ENCODE results near the gene CDK9.
"Not testable (repeated sequence)": the region's sequence is repeated elsewhere in the genome, so short reads cannot be mapped to it uniquely, and the experiment has no call there.

Gene CDK9

DNA sequence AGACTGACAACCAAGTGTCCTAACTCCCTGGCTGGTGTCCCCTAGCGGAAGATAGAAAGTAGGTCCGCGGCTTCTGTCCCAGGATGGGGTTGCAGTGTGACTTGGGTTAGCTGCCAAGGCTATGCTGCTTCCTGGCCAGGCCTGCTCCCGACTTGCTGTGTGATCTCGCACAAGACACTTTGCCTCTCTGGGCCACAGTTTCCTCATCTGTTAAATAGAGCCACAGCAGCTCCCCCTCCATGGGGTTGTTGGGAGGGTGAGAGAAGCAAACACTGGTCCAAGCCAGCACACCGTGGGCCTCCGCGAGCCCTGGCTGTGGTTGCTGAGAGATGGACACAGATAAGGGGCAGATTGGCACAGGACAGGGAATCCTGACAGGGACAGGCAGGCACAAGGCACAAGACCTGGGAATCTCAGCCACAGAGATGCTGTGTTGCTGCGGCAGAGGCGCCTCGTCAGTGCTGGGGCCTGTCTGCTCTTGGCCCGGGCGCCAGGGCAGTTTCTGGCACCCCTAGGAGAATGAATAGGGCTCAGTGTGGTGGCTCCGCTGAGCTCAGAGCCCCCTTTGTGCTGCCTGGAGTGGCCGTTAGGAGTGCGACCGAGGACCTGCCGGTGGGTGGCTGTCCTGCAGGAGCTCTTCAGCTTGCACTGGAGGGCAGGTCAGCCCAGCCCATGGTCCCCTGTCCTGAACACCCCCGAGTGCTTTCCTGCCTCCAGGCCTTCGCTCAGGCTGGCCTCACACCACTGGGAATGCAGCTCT, 5.5 kb upstream of the CDK9 start:
- no peak for DNase-seq (ENCODE audit: low read depth in 3 of 3)

DNA sequence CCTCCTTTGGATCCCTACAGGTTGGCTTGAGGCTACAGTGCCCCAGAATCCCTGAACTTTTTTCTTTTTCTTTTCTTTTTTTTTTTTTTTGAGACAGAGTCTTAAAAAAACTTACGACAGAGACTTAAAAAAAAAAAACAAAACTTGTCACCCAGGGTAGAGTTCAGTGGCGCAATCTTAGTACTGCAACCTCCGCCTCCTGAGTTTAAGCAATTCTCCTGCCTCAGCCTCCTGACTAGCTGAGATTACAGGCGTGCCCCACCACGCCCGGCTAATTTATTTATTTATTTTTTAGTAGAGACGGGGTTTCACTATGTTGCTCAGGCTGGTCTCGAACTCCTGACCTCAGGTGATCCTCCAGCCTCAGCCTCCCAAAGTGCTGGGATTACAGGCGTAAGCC, 4.9 kb upstream of the CDK9 start:
- DNase-seq (ENCODE audit: low read depth in 3 of 3): not testable (repeated sequence)

DNA sequence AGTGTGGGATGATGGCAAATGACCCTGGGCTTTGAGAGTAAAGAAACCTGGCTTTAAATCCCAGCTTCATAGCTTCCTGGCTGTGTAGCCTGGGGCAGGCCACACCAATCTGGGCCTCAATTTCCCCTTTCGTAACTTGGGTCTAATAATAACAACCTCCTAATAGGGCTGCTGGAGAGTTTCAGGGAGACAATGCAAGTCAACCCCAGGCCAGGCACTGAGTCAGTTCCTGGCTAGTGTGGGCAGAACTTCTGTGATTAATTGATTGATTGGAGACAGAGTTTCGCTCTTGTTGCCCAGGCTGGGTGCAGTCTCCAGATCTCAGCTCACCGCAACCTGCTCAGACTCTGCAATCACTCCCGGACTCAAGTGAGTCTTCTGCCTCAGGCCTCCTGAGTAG, 4.0 kb upstream of the CDK9 start:
- DNase-seq (ENCODE audit: low read depth in 3 of 3): no peak

DNA sequence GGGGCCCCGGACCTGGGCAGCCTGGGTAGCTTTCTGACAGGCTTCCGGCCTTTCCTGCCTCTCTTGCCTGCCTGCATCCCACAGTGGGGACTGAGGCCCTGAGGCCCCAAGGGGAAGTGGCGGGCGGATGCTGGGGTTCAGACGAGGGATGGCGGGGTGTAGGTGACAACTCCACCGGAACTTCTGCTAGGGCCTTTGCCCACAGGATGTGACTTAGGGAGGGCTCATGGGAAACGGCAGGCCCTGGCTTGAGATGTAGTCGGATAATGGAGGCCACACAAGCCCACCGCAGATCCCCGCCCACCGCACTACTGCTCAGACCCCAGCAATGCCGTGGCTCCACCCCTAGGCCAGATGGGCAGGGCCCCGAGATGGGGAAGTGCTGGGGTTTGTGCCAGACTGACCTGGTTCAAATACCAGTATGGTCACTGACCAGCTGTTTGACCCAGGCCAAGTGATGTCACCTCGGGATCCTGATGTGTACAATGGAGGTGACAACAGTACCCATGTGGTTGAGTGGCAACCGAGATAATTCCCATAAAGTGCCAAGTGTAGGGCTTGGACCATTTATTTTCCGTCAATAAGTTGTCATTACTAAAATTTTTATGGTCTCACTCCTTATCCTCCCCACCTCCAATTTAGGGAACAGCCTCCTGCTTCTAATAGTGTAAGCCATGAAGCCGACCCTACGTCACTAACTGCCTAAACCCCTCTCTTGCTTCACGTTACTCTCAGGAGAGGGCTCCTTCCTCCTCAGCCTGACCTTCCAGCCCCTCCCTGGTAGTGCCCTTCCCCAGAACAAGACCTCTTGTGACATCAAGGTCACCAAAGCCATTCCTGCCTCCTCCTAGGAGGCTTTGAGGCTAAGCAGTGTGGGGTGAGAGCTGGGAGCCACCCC, 2.5 kb upstream of the CDK9 start:
- peak in 2 of 3 experiments; percentile 38 to 70 for DNase-seq (ENCODE audit: low read depth in 3 of 3)

DNA sequence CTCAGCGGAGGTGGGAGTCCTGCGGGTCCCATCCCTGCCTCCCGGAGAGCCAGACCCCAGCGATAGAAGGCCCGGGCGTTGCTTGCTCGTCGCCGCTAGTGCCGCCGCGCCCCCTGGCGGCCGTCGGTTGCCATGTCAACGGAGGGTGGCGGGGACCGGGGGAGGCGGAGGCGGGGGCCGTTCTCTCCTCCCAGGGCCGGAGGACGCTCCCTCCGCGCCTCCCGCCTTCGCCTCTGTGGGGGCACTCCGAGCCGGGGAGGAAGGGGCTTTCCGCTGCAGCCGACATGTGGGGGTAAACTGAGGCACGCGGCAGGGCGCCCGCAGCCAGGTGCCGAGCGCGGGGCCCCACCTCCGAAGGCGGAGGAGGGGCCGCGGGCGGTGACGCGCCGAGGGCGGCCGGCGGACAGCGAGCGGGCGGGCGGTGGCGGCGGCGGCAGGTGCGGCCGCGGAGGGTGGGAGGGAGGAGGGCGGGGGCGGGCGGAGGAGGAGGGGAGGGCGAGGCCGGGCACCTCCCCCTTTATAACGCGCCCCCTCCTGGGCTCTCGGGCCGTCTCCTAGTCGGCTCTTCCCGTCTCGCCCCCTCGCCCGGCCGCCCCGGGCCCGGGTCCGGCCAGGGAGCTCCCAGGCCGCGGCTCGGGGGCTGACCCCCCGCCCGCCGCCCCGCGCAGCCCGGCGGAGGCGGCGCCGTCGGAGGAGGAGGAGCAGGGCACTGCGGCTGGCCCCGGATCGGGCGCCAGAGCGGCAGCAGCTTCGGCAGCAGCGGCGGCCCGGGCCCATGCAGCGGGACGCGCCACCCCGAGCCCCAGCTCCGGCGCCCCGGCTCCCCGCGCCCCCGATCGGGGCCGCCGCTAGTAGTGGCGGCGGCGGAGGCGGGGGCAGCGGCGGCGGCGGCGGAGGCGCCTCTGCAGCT, 556 bp upstream of the CDK9 start:
- DNase-seq (ENCODE audit: low read depth in 3 of 3): peak; percentile 74 to 86 (median 76)

DNA sequence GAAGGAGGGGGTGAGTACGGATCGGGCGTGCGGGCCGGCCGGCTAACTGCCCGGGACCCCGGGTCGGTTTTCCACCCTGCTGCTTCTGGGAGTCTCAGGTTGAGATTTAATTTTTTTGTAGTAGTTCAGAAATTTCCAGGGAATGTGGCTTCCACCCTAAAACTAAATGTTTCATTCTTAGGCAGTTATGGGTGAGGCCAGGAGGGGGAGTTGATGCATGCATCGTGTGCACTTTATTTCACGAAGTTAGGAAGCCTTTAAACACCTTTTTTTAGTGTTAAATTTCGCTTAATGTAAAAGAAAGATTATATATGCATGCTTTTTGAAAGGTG, 905 bp downstream of the CDK9 start:
- DNase-seq (ENCODE audit: low read depth in 3 of 3): no peak

DNA sequence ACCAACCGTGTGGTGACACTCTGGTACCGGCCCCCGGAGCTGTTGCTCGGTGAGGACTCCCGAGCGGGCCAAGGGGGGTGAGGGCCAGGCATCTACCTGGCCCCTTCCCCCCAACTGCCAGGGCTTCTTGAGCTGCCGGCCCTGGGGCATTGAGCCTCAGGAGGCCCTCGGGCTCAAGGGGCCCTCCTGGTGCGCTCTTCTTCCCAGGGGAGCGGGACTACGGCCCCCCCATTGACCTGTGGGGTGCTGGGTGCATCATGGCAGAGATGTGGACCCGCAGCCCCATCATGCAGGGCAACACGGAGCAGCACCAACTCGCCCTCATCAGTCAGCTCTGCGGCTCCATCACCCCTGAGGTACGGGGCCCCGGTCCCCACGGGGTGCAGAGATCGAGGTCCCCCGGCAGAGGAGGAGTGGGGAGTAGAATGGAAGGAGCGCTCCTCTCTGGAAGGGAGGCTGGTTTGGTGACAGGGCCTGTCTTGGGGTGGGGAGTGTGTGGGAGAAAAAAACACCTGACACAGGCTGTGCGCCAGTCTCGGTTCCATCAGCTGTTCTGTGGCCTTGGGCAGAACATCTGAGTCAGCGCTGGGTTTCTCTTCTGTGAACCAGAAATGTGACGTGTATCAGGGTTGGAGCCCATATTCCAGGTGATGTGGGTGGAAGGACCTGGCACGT, 2.6 kb downstream of the CDK9 start:
- DNase-seq (ENCODE audit: low read depth in 3 of 3): peak; percentile 63 to 83 (median 64)

DNA sequence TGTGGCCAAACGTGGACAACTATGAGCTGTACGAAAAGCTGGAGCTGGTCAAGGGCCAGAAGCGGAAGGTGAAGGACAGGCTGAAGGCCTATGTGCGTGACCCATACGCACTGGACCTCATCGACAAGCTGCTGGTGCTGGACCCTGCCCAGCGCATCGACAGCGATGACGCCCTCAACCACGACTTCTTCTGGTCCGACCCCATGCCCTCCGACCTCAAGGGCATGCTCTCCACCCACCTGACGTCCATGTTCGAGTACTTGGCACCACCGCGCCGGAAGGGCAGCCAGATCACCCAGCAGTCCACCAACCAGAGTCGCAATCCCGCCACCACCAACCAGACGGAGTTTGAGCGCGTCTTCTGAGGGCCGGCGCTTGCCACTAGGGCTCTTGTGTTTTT, 3.3 kb downstream of the CDK9 start:
- no peak for DNase-seq (ENCODE audit: low read depth in 3 of 3)

DNA sequence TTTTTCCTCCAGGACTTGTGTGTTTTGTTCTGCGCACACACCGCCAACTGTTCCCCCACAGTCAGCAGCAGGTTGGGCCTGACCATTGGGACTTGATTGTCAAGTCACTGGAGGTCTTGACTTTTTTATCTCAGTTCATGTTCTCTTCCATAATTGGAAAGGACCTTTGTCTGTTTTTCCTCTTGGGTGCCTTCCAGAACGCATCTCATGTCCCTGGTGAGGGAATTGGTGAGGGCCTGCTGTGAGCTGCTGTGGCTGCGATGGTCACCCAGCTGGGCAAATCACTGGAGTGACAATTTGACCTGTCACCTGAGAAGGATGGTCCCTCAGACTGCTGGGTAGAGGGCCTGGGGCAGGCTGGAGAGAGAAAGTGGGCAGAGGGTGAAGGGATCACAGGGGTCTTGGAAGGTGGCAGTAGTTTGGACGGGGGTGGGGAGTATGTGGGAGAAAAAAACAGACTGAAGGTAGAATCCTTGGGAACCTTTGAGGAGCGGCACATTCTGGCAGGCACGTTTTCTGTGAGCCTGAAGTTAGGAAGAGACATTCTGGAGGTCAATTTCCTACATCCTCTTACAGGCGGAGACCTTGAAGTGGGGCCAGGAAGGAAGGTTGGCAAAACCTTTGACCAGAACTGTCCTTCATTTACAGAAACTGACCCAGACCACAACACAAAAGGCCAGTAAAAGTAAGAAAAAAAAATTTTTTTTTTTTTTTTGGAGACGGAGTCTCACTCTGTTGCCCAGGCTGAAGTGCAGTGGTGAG, 4.4 kb downstream of the CDK9 start:
- no peak for DNase-seq (ENCODE audit: low read depth in 3 of 3)

DNA sequence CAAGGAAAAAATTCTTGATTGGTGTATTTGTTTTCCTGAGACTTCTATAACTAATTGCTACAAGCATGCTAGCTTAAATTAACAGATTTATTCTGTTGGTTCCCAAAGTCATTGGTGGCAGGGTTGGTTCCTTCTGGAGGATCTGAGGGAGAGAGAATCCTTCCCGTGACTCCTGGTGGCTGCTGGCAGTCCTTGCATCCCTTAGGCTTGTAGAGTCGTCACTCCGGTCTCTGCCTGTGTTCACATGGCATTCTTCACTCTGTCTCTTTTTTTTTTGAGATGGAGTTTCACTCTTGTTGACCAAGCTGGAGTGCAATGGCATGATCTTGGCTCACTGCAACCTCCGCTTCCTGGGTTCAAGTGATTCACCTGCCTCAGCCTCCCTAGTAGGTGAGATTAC, 5.3 kb downstream of the CDK9 start:
- DNase-seq (ENCODE audit: low read depth in 3 of 3): no peak

DNA sequence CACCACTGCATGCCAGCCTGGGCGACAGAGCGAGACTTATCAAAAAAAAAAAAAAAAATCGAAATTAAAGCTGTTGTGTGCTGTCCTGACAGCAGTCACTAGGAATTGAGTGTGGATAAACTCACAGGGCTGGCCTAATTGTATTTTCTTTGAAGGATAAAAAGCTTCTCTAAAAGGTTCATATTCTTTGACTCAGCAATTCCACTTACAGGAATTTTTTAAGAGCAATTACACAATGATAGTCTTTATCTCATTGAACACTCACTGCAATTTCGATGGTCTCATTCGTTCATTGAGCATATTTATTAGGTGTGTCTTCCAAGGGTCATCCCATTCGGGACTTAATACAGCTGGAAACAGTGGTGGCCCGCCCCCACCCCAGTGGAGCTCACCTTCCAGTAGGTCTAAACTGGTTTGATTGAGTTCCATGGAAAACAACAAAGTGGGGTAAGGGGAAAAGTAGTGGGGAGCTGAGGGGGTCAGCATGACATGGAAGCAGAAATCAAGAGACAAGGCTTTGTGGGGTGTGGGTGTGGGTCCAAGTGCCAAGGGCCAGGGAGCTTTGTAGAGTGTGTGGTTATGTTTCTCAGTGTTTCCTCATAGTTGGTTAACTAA, 6.7 kb downstream of the CDK9 start:
- no peak for DNase-seq (ENCODE audit: low read depth in 3 of 3)

DNA sequence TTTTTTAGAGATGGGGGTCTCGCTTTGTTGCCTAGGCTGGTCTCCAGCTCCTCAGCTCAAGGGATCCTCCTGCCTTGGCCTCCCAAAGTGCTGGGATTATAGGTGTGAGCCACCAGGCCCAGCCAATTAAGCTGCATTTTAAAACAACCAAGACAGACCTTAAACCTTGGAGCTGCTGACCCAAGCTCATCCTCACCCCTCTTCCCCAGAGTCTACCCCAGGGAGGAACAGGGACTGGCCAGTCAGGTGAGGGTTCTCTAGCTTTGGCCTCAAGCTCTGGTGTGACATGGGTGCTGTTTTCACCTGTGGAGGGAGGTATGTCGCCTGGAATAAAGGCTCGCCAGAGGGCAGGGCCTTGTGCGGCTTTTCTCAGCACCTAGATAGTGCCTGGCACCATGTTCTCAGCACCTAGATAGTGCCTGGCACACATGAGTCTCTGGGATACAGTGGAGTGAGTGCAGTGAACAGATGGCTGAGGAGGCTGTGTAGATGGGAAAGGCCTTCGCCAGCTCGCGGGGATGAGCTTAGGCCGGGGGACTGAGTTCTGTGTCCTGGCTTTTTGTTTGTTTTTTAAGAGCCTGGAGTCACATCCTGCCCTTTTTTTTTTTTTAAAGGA, 7.4 kb downstream of the CDK9 start:
- DNase-seq (ENCODE audit: low read depth in 3 of 3): no peak

DNA sequence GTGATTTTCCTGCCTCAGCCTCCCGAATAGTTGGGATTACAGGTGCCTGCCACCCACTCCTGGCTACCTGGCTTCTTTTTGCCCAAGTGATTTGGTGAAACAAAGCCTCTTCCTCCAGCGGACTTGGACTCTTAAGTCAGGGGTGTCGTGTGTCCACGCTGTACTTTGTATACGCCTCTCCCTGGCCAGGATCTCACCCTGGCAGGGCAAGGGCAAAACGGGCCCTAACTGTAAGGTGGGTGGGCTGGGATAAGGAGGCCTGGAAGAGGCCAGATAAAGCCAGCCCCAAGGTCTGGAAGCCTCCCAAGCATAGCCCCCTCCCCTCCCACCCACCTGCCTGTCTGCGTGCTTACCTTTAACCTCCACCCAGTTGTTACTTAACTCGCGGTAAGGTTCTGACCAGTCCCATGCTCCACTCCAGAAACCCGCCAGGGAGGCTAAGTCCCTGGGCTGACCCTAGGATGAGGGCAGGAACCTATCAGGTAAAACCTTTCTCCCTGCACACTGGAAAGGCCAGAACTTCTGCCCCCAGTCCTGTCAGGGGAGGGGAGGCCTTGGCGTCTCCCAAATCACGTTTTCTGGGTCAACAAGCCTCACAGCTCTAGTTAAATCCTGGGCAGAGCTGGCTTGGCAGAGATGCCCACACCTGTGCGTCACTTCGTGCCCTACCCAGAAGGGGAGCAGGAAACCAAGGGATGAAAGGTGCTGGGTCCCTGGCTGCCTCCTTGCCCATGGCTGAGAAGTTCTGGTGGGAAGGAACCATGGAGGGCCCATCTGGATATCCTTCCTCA, 8.4 kb downstream of the CDK9 start:
- no peak for DNase-seq (ENCODE audit: low read depth in 3 of 3)

DNA sequence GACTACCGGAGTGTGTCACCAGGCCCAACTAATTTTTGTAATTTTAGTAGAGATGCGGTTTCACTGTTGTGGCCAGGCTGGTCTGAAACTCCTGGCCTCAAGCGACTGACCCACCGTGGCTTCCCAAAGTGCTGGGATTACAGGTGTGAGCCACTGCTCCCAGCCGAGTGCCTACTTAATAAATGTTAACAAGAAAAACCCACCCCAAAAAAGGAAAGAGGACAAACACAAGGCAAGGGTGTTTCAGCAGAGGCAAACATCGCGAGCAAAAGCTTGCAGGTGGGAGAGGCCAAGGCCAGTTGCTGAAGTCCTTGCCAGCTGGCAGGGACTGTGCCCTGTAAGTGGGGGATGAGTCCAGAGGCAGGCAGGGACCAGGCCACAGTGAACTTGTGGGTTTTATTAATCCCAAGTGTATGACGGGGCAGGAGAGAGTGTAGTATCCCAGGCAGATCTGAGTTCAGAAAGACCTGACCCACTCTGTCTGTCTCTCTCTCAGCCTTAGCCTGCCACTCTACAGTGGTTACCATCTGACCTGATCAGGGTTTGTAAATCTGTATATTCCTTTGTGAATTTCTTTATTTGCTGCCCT, 10.5 kb downstream of the CDK9 start:
- DNase-seq (ENCODE audit: low read depth in 3 of 3): no peak

DNA sequence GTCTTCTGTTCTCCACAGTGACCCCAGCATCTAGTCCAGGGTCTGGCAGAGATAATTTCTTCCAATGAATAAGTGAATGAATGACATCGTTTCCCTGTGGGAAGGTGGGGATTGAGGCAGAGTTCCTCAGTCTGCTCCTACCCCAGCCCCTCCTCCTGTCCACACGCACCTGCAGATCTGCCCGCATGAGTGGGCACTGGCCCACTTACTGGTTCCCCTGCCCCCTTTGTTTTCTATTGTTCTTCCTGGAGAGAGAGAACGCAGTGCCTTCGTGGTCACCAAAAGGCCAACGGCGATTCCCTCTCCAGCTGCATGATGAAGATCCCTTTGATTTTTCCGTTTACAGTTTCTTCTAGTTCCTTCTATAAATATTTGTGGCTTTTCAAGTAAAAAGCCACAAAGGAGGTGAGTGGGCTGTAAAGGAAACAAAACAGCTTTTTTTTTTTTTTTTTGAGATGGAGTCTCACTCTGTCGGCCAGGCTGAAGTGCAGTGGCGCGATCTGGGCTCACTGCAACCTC, 11.1 kb downstream of the CDK9 start:
- DNase-seq (ENCODE audit: low read depth in 3 of 3): no peak

DNA sequence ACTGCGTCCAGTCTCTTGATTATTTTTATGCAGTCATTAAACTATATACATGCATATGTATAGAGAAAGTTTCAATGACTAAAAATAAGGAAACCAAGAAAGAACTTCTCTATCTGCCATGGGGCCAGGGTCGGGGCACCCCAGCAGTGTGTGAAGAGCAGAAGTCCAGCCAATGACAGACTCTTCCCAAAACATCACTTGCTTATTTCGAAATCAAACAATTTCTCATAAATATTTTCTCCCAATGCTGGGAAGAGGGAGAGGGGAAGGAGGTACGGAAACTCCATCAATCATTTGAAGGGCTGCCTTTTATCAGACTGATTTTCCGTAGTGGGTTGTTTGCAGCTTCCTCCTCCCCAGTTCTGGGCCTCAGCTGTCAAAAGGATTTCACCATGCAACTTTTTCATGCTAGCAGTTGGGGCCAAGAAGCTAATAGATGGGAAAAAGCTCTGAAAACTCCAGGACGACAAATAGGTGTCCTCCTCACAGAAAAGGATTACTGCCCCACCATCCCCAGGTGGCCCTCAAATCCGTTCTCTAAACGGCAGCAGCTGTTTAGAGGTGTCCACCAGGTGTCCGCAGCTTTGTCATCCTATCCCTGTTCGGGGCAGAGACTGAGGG, 16.2 kb downstream of the CDK9 start:
- DNase-seq (ENCODE audit: low read depth in 3 of 3): no peak

DNA sequence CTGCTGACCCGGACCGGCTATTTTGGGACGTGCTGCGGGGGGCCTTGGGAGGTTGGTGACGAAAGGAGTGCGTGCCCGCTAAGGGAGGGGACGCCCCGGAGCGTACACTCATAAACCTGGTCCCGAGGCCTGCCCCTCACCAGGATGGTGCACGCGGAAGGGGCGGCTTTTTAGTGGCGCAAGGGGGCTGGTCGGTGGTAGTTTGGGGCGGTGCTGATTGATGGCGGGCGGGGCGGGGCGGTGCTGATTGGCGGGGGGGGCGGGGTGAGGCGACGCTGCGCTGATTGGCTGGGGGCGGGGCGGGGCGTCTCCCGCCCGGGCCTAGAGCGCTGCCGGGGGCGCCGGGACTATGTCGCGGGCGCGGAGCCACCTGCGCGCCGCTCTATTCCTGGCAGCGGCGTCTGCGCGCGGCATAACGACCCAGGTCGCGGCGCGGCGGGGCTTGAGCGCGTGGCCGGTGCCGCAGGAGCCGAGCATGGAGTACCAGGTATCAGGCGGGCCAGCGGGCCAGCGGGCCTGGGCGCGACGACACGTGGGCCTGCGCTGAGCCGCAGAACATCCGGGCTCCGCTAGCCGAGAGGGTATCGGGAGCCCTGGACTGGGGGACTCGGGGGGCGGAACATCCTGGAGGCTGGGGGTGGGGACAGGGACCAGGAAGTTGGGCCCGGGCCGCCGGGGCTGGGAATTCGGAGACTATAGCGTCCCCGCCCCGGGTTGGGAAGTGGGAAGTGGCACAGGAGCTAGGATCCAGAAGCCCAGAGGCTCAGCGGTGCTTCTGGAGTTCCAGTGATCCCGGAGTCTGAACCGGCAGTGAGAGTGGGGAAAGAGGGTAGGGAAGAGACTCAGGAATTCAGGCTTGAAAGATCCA, 17.0 kb downstream of the CDK9 start, which contains the start of gene FPGS:
Gene FPGS (plus strand): TSS at position 307 of the 868 bp plus-strand sequence. CDS start 43 bp downstream, at position 350.
- peak; percentile 63 to 84 (median 65) for DNase-seq (ENCODE audit: low read depth in 3 of 3)

Data from stimulated activated CD4-positive, alpha-beta T cell treated with anti-CD3 and anti-CD28 coated beads, TNF-alpha, amount 100 ng/mL, for 24 hours (primary cell).